Activated T-cell treated with anti-CD3 and anti-CD28 coated beads, Interleukin-2, amount 50 U/mL, for 24 hours (primary cell): ENCODE measurements around the gene MADCAM1.
A peak's percentile ranks its signal among the peaks of the same experiment; 100 is the strongest.

ENCODE experiments used
- DNase-seq: peaks from one replicate; pipeline ENCODE4 v3.0.0-alpha.2; 2020
- H3K27ac Mint-ChIP-seq: 2 replicates; pipeline ENCODE4 v1.8.0; 2020; ENCODE audit warnings: mild to moderate bottlenecking, mixed read lengths
- H3K27me3 Mint-ChIP-seq: 2 replicates; pipeline ENCODE4 v1.8.0; 2020; ENCODE audit warnings: mixed read lengths
- H3K36me3 Mint-ChIP-seq: 2 replicates; pipeline ENCODE4 v1.8.0; 2020; ENCODE audit warnings: low read depth, mixed read lengths
- H3K4me1 Mint-ChIP-seq: 2 replicates; pipeline ENCODE4 v1.8.0; 2020; ENCODE audit warnings: low read depth, mixed read lengths
- H3K4me3 Mint-ChIP-seq: 2 replicates; pipeline ENCODE4 v1.8.0; 2020; ENCODE audit warnings: mild to moderate bottlenecking, moderate library complexity, mixed read lengths
- H3K9me3 Mint-ChIP-seq: 2 replicates; pipeline ENCODE4 v1.8.0; 2020; ENCODE audit warnings: mixed read lengths

MADCAM1 gene

GRCh38 chr19:536881-537404, 40.7 kb downstream of the MADCAM1 start:
- Mint-ChIP-seq H3K27me3 (no peaks in the 10 kb centered on the region), H3K27ac (no peak overlapping the region), H3K36me3 (peaks cover 40% of the 10 kb centered on the region), H3K9me3 (no peaks in the 10 kb centered on the region), H3K4me3 (no peak overlapping the region), H3K4me1 (peaks cover 18% of the 10 kb centered on the region)
- no peak for DNase-seq

DNA sequence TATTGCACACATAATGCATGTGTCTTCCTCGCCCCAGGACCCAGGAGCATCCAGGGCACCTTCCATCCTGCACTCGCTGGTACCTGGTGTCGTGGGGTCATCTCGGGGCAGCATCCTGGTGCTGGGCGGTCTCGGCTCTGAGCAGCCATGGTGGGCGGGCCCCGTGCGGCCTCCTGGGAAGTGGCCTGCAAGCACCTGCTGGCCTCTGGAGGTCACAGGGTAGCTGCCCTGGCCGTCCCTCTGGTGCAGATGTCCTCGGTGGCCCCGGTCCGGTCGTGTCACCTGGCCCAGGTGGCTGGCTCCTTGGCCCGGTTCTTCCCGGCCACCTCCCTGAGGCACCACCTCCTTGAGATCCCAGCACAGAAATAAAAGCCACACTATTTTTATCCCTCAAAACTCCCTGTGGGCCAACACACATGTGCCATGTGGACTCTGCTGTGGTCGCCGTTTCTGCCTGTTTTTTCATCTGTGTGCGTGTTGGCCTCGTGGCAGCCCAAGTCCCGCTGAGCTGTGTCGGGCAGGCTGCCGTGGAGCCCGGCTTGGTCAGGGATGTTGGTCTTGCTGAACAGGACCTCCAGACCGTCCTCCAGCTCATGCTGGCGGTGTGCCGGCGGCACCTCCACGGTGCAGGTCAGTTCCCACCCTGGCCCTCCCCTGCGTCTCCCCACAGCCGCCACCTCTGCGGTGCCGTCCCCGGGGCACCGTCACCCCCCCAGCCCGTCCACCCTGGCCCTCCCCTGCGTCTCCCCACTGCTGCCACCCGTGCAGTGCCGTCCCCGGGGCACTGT, 42.5 kb downstream of the MADCAM1 start:
- Mint-ChIP-seq H3K27me3 (no peaks in the 10 kb centered on the region), H3K27ac (no peak overlapping the region), H3K4me3 (no peak overlapping the region), H3K9me3 (no peaks in the 10 kb centered on the region), H3K4me1 (peaks cover 16% of the 10 kb centered on the region), H3K36me3 (peaks cover 48% of the 10 kb centered on the region)
- no peak for DNase-seq

DNA sequence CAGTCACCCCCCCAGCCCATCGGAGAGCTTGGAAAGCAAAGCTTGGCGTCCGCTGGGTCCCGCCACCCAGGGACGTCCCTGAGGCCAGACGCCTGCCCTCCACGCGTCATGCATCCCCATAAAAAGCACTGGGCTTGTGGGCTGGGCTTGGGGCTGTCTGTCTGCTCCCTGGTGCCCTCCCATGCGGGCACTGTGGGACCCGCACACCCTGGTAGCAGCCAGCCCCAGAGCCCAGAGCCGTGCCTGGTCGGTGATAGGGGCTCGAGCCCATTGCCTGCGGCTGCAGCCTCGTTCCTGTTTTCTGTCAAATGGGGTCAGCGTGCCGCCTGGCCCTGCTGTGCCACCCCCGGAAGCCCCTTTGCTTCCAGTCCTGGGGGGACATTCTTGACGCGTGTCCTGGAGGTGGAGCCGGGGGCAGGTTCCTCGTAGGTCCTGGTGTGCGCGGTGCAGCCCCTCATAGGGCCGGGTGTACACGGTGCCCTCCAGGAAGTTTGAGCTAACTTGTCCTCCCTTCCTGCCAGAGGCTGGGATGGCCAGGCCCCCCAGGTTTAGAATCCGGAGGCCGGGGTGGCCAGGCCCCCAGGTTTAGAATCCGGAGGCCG, 43.2 kb downstream of the MADCAM1 start:
- peaks cover 19% of the 10 kb centered on the region for H3K4me1 Mint-ChIP-seq
- no peak overlapping the region for H3K4me3 Mint-ChIP-seq
- H3K27me3 Mint-ChIP-seq = no peaks in the 10 kb centered on the region
- H3K36me3 Mint-ChIP-seq = peaks cover 53% of the 10 kb centered on the region
- no peak for DNase-seq
- H3K9me3 Mint-ChIP-seq = no peaks in the 10 kb centered on the region
- H3K27ac Mint-ChIP-seq = no peak overlapping the region

GRCh38 chr19:540867-541637, 44.8 kb downstream of the MADCAM1 start:
- no peak overlapping the region for H3K27ac Mint-ChIP-seq
- H3K9me3 Mint-ChIP-seq = no peaks in the 10 kb centered on the region
- no peak overlapping the region for H3K4me3 Mint-ChIP-seq
- H3K4me1 Mint-ChIP-seq = peaks cover 21% of the 10 kb centered on the region
- H3K27me3 Mint-ChIP-seq = no peaks in the 10 kb centered on the region
- peaks cover 49% of the 10 kb centered on the region for H3K36me3 Mint-ChIP-seq
- DNase-seq = no peak

- H3K4me1 Mint-ChIP-seq = peaks cover 21% of the 10 kb centered on the region
- H3K9me3 Mint-ChIP-seq = no peaks in the 10 kb centered on the region
- no peak overlapping the region for H3K27ac Mint-ChIP-seq
- H3K36me3 Mint-ChIP-seq = peaks cover 44% of the 10 kb centered on the region
- no peak overlapping the region for H3K4me3 Mint-ChIP-seq
- no peaks in the 10 kb centered on the region for H3K27me3 Mint-ChIP-seq
- no peak for DNase-seq
These were observed 45.4 kb downstream of the MADCAM1 start for GRCh38 chr19:541699-542098.

DNA sequence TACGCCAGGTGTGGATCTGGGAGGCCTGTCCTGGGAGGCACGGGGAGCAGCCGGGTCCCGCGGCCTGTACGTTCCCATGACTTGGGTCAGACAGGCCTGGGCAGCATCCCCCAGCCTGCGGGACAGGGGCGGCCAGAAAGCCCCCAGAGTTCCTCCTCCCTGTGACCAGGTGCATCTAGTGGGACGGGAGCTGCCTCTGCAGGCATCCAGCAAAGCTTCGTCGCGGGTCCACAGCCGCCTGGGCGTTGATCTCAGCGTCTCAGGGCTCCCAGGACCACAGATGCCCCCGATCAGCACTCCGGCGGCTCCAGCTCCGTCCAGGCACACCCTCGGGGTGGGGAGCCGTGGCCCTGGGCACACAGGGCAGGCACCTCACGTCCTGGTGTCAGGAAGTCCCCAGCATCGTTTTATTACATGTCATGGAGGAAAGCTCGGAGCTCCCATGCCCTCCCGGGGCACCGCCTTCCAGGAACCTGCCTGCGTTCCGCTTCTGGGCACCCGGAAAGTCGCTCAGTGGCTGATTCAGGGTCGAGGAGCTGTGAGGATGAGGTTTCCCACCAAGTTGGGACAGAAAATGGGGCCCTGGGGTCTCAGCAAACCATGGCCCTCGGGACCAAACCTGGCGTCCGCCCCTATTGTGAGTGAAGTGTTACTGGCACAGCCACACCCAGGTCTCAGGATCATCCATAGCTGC, 46.0 kb downstream of the MADCAM1 start:
- DNase-seq = no peak
- Mint-ChIP-seq H3K9me3 (no peaks in the 10 kb centered on the region), H3K27ac (no peak overlapping the region), H3K27me3 (no peaks in the 10 kb centered on the region), H3K36me3 (peaks cover 39% of the 10 kb centered on the region), H3K4me1 (peaks cover 21% of the 10 kb centered on the region), H3K4me3 (no peak overlapping the region)

GRCh38 chr19:543910-544608, 47.8 kb downstream of the MADCAM1 start, which contains the start of gene GZMM:
GZMM (plus strand) TSS chr19:544053; CDS start chr19:544072, 19 bp downstream.
- H3K4me1 Mint-ChIP-seq = peaks cover 25% of the 10 kb centered on the region
- H3K4me3 Mint-ChIP-seq = peak within 1 kb of the TSS; percentile 84
- DNase-seq = peak; percentile 83
- no peaks in the 10 kb centered on the region for H3K27me3 Mint-ChIP-seq
- H3K27ac Mint-ChIP-seq = peak within 1 kb of the TSS; percentile 90
- H3K36me3 Mint-ChIP-seq = peaks cover 33% of the 10 kb centered on the region
- H3K9me3 Mint-ChIP-seq = no peaks in the 10 kb centered on the region

DNA sequence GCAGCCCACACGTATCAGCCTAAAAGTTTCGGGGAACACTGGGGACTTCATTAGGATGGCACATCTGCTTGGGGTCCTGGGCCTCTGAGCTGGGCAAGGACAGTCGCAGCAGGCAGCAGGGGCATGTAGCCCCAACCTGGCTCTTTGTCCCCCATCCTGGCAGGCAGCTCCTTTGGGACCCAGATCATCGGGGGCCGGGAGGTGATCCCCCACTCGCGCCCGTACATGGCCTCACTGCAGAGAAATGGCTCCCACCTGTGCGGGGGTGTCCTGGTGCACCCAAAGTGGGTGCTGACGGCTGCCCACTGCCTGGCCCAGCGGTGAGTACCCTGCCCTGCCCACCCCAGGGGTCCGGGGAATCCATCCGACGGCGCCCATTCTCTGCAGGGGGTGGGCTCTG, 50.8 kb downstream of the MADCAM1 start:
- peaks cover 25% of the 10 kb centered on the region for H3K4me1 Mint-ChIP-seq
- H3K27me3 Mint-ChIP-seq = no peaks in the 10 kb centered on the region
- peaks cover 22% of the 10 kb centered on the region for H3K36me3 Mint-ChIP-seq
- H3K9me3 Mint-ChIP-seq = no peaks in the 10 kb centered on the region
- DNase-seq = no peak
- no peak overlapping the region for H3K27ac Mint-ChIP-seq
- H3K4me3 Mint-ChIP-seq = no peak overlapping the region

GRCh38 chr19:547836-548720, 51.8 kb downstream of the MADCAM1 start:
- Mint-ChIP-seq H3K27ac (peak overlapping the region; percentile 63), H3K36me3 (peaks cover 18% of the 10 kb centered on the region), H3K27me3 (no peaks in the 10 kb centered on the region), H3K4me3 (no peak overlapping the region), H3K9me3 (no peaks in the 10 kb centered on the region), H3K4me1 (peaks cover 24% of the 10 kb centered on the region)
- no peak for DNase-seq

GRCh38 chr19:548886-549830, 52.9 kb downstream of the MADCAM1 start:
- no peak overlapping the region for H3K4me3 Mint-ChIP-seq
- peaks cover 11% of the 10 kb centered on the region for H3K36me3 Mint-ChIP-seq
- DNase-seq = no peak
- H3K4me1 Mint-ChIP-seq = peaks cover 13% of the 10 kb centered on the region
- H3K9me3 Mint-ChIP-seq = no peaks in the 10 kb centered on the region
- H3K27ac Mint-ChIP-seq = no peak overlapping the region
- H3K27me3 Mint-ChIP-seq = no peaks in the 10 kb centered on the region

DNA sequence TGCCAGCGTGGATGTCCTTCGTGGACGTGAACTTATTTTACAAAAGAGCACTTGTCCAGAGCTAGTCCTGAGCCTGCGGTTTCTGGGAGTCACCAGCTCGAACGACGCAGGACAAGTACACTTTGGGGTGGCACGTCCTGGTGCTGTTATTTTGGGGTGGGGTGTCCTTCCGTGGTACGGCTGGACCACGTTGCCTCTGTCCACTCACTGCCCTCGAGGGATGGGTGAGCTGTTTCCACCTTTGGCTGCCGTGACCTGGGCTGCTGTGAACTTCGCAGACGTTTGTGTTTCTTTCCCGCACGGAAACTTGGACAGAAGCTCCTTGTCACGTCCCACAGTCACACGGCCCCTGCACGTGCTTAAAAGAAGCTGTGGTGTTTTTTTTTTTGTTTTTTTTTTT, 58.5 kb downstream of the MADCAM1 start:
- Mint-ChIP-seq H3K36me3 (no peaks in the 10 kb centered on the region), H3K27ac (no peak overlapping the region), H3K9me3 (no peaks in the 10 kb centered on the region), H3K4me1 (no peaks in the 10 kb centered on the region), H3K4me3 (no peak overlapping the region), H3K27me3 (no peaks in the 10 kb centered on the region)
- DNase-seq = no peak
